Neutrophil (primary cell): ENCODE data around the gene KLHL21.
A peak's percentile ranks its signal among the peaks of the same experiment; 100 is the strongest.
"Not testable (repeated sequence)": the region's sequence is repeated elsewhere in the genome, so short reads cannot be mapped to it uniquely, and the experiment has no call there.

ENCODE experiments used
- H3K27ac ChIP-seq: fragments of 200-600 bp; sonication (generic); 2 replicates; pipeline ENCODE4 v1.5.1; 2016; ENCODE audit warnings: mild to moderate bottlenecking, moderate library complexity
- H3K27me3 ChIP-seq: fragments of 200-600 bp; sonication (generic); 2 replicates; pipeline ENCODE4 v1.6.0; 2016; ENCODE audit warnings: mild to moderate bottlenecking
- H3K36me3 ChIP-seq: fragments of 200-600 bp; sonication (generic); 2 replicates; pipeline ENCODE4 v1.5.1; 2017
- H3K4me1 ChIP-seq, 2 experiments: fragments of 200-600 bp in 1 of 2; sonication (generic) in 1 of 2; 1 replicate in 1 of 2; 2 replicates in 1 of 2; pipeline versions ENCODE4 v1.5.1 to v1.6.1; 2013 to 2016; ENCODE audit warnings: low read depth in 1 of 2, low read length in 1 of 2, mild to moderate bottlenecking in 1 of 2, moderate library complexity in 1 of 2; ENCODE audit not compliant: control insufficient read depth in 1 of 2, insufficient read depth in 1 of 2
- H3K4me3 ChIP-seq, 2 experiments: fragments of 200-600 bp in 1 of 2; sonication (generic) in 1 of 2; 1 replicate in 1 of 2; 2 replicates in 1 of 2; pipeline ENCODE4 v1.5.1; 2013 to 2016; ENCODE audit warnings: low read depth in 1 of 2, low read length in 1 of 2, mild to moderate bottlenecking in 1 of 2, moderate library complexity in 1 of 2
- H3K9me3 ChIP-seq: fragments of 200-600 bp; sonication (generic); 2 replicates; pipeline ENCODE4 v1.5.1; 2016
- TF ChIP-seq, protein P1 (sequence below): fragments of 200-600 bp; sonication (generic); IDR thresholded peaks from 2 replicates; pipeline ENCODE4 v1.5.1; 2016; ENCODE audit warnings: antibody characterized with exemption

Gene KLHL21, protein sequence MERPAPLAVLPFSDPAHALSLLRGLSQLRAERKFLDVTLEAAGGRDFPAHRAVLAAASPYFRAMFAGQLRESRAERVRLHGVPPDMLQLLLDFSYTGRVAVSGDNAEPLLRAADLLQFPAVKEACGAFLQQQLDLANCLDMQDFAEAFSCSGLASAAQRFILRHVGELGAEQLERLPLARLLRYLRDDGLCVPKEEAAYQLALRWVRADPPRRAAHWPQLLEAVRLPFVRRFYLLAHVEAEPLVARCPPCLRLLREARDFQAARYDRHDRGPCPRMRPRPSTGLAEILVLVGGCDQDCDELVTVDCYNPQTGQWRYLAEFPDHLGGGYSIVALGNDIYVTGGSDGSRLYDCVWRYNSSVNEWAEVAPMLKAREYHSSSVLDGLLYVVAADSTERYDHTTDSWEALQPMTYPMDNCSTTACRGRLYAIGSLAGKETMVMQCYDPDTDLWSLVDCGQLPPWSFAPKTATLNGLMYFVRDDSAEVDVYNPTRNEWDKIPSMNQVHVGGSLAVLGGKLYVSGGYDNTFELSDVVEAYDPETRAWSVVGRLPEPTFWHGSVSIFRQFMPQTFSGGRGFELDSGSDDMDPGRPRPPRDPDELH

GRCh38 chr1:6602669-6603237 is at the start of gene KLHL21:
Gene KLHL21, minus strand, starts transcription at chr1:6602869. Its CDS starts 52 bp downstream, at chr1:6602817.
- peaks cover 28 to 50% of the 10 kb centered on the region in 2 experiments for H3K4me1 ChIP-seq
- peak within 1 kb of the TSS; percentile 94 for H3K27ac ChIP-seq
- H3K9me3 ChIP-seq = no peaks in the 10 kb centered on the region
- H3K4me3 ChIP-seq = peak within 1 kb of the TSS; percentile 98 to 100
- H3K27me3 ChIP-seq = no peaks in the 10 kb centered on the region
- H3K36me3 ChIP-seq = peaks cover 15% of the 10 kb centered on the region
- TF ChIP-seq, protein P1, sequence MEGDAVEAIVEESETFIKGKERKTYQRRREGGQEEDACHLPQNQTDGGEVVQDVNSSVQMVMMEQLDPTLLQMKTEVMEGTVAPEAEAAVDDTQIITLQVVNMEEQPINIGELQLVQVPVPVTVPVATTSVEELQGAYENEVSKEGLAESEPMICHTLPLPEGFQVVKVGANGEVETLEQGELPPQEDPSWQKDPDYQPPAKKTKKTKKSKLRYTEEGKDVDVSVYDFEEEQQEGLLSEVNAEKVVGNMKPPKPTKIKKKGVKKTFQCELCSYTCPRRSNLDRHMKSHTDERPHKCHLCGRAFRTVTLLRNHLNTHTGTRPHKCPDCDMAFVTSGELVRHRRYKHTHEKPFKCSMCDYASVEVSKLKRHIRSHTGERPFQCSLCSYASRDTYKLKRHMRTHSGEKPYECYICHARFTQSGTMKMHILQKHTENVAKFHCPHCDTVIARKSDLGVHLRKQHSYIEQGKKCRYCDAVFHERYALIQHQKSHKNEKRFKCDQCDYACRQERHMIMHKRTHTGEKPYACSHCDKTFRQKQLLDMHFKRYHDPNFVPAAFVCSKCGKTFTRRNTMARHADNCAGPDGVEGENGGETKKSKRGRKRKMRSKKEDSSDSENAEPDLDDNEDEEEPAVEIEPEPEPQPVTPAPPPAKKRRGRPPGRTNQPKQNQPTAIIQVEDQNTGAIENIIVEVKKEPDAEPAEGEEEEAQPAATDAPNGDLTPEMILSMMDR = peak; percentile 29

DNA sequence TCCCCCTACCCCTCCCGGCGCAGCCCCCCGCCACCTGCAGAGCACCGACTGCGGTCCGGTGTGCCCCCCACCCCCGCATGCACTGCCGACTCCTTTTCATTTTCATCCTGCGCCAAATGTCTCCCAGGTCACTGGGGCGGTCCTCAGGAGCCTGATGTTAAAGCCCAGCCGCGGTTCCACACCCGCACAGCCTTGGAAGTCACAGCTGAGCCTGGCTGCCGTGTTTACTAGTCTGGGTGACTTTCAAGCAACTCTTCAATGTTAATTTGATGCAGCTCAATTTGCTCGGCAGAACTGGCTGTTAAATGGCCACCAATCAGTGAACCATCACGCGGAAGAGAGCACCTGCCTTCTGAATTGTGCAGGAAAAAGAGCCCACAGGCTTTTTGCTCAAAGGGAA is 49.2 kb upstream of the KLHL21 start:
- Histone ChIP-seq H3K36me3 (peaks cover 5% of the 10 kb centered on the region), H3K9me3 (no peaks in the 10 kb centered on the region), H3K27ac (no peak overlapping the region), H3K4me1 (peaks cover 9 to 11% of the 10 kb centered on the region in 2 experiments), H3K4me3 (no peak overlapping the region), H3K27me3 (no peaks in the 10 kb centered on the region)
- TF ChIP-seq, protein P1 = no peak

DNA sequence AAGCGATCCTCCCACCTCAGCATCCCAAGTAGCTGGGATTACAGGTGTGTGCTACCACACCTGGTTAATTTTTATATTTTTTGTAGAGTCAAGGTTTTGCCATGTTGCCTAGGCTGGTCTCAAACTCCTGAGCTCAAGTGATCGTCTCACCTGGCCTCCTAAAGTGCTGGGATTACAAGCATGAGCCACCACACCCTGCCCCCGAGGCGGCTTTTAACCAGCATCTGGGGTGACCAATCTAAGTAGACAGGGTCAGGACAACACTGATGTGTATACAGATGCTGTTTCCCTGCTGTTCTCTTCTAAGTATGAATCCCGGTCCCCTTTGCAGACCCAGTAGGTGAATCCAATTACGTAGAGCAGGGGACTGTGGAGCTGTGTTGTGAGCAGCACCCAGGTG is 45.9 kb upstream of the KLHL21 start:
- H3K36me3 ChIP-seq = peaks cover 15% of the 10 kb centered on the region
- H3K4me3 ChIP-seq = no peak overlapping the region
- H3K27me3 ChIP-seq = no peaks in the 10 kb centered on the region
- TF ChIP-seq, protein P1 = no peak
- no peaks in the 10 kb centered on the region for H3K9me3 ChIP-seq
- no peak overlapping the region for H3K27ac ChIP-seq
- H3K4me1 ChIP-seq = peaks cover 9 to 10% of the 10 kb centered on the region in 2 experiments

- Histone ChIP-seq H3K4me1 (no peaks in the 10 kb centered on the region), H3K27ac (no peak overlapping the region), H3K36me3 (peaks cover 15% of the 10 kb centered on the region), H3K4me3 (no peak overlapping the region), H3K9me3 (no peaks in the 10 kb centered on the region), H3K27me3 (no peaks in the 10 kb centered on the region)
- TF ChIP-seq, protein P1 = peak; percentile 52
These were observed 44.0 kb upstream of the KLHL21 start for GRCh38 chr1:6646499-6647148.

GRCh38 chr1:6645018-6645417 is 42.3 kb upstream of the KLHL21 start:
- no peaks in the 10 kb centered on the region for H3K27me3 ChIP-seq
- no peaks in the 10 kb centered on the region for H3K4me1 ChIP-seq
- no peaks in the 10 kb centered on the region for H3K9me3 ChIP-seq
- H3K27ac ChIP-seq = no peak overlapping the region
- peaks cover 15% of the 10 kb centered on the region for H3K36me3 ChIP-seq
- TF ChIP-seq, protein P1 = no peak
- H3K4me3 ChIP-seq = no peak overlapping the region

GRCh38 chr1:6640867-6641266 is 38.2 kb upstream of the KLHL21 start:
- H3K4me1 ChIP-seq, H3K9me3 ChIP-seq, H3K4me3 ChIP-seq, H3K27me3 ChIP-seq, H3K27ac ChIP-seq: not testable (repeated sequence)
- H3K36me3 ChIP-seq = peaks cover 48% of the 10 kb centered on the region
